HG03280 (cell line): ENCODE measurements around the gene RPL11.
"Not testable (repeated sequence)": the region's sequence is repeated elsewhere in the genome, so short reads cannot be mapped to it uniquely, and the experiment has no call there.

Source experiments
- ATAC-seq: cut with Tn5 transposase; IDR thresholded peaks from one replicate; pipeline ENCODE4 v1.9.1; 2021; ENCODE audit warnings: mild to moderate bottlenecking, moderate library complexity; ENCODE audit not compliant: unreplicated experiment

Gene RPL11

GRCh38 chr1:23691499-23692307, at the start of gene RPL11:
Gene RPL11, plus strand, starts transcription at chr1:23691806. Its CDS starts 18 bp downstream, at chr1:23691824.
- peak; percentile 93 for ATAC-seq

- no peak for ATAC-seq
These were observed 47.7 kb upstream of the RPL11 start for GRCh38 chr1:23643736-23644554.

GRCh38 chr1:23644555-23644866, 47.1 kb upstream of the RPL11 start:
- ATAC-seq, result no peak

- no peak for ATAC-seq
These were observed 46.3 kb upstream of the RPL11 start for GRCh38 chr1:23645338-23645737.

GRCh38 chr1:23646091-23646490, 45.5 kb upstream of the RPL11 start:
- no peak for ATAC-seq

GRCh38 chr1:23646541-23646940, 45.1 kb upstream of the RPL11 start:
- ATAC-seq, result no peak

GRCh38 chr1:23648576-23648975, 43.0 kb upstream of the RPL11 start:
- no peak for ATAC-seq

GRCh38 chr1:23649157-23649556, 42.4 kb upstream of the RPL11 start:
- ATAC-seq, result not testable (repeated sequence)

- no peak for ATAC-seq
These were observed 41.1 kb upstream of the RPL11 start for GRCh38 chr1:23650344-23650990.

- no peak for ATAC-seq
These were observed 40.4 kb upstream of the RPL11 start for GRCh38 chr1:23651069-23651808.

GRCh38 chr1:23657659-23658275, 33.8 kb upstream of the RPL11 start:
- ATAC-seq, result no peak

- no peak for ATAC-seq
These were observed 30.9 kb upstream of the RPL11 start for GRCh38 chr1:23660671-23661070.

GRCh38 chr1:23661887-23662286, 29.7 kb upstream of the RPL11 start:
- no peak for ATAC-seq

- ATAC-seq, result no peak
These were observed 26.5 kb upstream of the RPL11 start for GRCh38 chr1:23664837-23665795.

GRCh38 chr1:23667411-23667810, 24.2 kb upstream of the RPL11 start:
- no peak for ATAC-seq

GRCh38 chr1:23670709-23671108, 20.9 kb upstream of the RPL11 start:
- no peak for ATAC-seq

GRCh38 chr1:23673086-23673813, 18.4 kb upstream of the RPL11 start:
- no peak for ATAC-seq

GRCh38 chr1:23679815-23680214, 11.8 kb upstream of the RPL11 start:
- no peak for ATAC-seq

GRCh38 chr1:23682946-23683345, 8.7 kb upstream of the RPL11 start:
- no peak for ATAC-seq
